Stimulated activated CD8-positive, alpha-beta memory T cell treated with anti-CD3 and anti-CD28 coated beads, Interleukin-7, amount 100 ng/mL, for 48 hours (primary cell): Measurements from ENCODE around the gene RNF214.

Source experiments
- DNase-seq, 2 donors: peaks; one replicate each; pipeline ENCODE4 v3.0.0-alpha.2; 2020; ENCODE audit warnings: low read depth in 1 of 2; ENCODE audit errors: extremely low read depth in 1 of 2

RNF214 gene

GRCh38 chr11:117279711-117280376 lies 47.4 kb downstream of the RNF214 start:
- no peak for DNase-seq

GRCh38 chr11:117281159-117281558 lies 48.7 kb downstream of the RNF214 start:
- DNase-seq: no peak

DNA sequence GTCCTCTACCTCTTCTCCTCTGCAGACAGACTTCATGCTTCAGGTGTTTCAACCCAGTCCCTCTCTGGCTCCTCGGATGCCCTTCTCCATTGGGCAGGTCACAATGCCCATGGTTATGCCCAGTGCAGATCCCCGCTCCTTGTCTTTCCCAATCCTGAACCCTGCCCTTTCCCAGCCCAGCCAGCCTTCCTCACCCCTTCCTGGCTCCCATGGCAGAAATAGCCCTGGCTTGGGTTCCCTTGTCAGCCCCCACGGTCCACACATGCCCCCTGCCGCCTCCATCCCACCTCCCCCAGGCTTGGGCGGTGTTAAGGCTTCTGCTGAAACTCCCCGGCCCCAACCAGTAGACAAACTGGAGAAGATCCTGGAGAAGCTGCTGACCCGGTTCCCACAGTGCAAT lies 49.4 kb downstream of the RNF214 start:
- DNase-seq: no peak

- no peak for DNase-seq
These were observed 50.5 kb downstream of the RNF214 start for GRCh38 chr11:117282956-117283355.

GRCh38 chr11:117284053-117284452 lies 51.6 kb downstream of the RNF214 start:
- no peak for DNase-seq

GRCh38 chr11:117286588-117286987 lies 54.1 kb downstream of the RNF214 start:
- no peak for DNase-seq

DNA sequence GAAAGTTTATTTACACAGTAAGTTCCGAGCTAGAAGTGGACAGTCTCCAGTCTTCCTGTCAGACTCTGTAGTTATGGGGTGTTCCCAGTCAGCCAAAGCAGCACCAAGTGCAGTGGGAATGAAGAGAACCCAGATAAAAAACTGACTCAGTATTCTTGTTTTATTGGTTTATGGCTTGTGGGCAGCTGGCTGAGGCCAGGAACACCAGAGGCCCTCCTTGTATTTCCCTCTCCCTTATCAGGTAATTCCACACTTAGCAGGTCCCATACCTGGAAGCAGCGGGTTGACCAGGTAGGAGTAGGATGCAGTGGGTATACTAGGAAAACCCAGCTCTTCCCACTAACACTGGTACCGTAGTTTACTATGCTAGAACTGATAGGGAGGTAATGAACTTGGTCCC lies 55.2 kb downstream of the RNF214 start:
- no peak for DNase-seq

DNA sequence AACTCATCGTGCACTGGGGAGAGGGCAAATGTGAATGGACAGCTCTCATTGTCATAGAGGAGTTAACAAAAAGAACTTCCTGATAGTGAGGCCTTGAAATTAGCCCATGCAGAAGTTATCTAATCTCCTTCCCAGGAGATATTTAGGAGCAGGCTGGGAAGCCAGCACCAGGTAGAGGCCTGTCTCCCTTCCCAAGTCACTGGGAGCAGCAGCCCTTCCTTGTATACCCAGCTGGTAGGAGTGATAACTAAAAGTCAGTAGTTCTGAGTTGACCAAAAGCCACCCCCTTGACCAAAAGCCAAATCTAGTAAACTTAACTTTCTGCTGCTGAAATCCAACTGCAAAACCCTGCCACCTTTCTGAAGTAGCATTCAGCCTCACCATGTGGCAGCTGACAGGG lies 57.3 kb downstream of the RNF214 start:
- no peak for DNase-seq

GRCh38 chr11:117290809-117291396 lies 58.4 kb downstream of the RNF214 start, which contains the start of gene BACE1-AS:
TSS of gene BACE1-AS (plus strand) at chr11:117291346.
- DNase-seq: no peak

- DNase-seq: no peak
These were observed 60.1 kb downstream of the RNF214 start for GRCh38 chr11:117292616-117293015.

- no peak for DNase-seq
These were observed 63.1 kb downstream of the RNF214 start for GRCh38 chr11:117295438-117296137.

- DNase-seq: no peak
These were observed 64.4 kb downstream of the RNF214 start for GRCh38 chr11:117296881-117297280.

GRCh38 chr11:117298195-117298594 lies 65.7 kb downstream of the RNF214 start:
- no peak for DNase-seq

DNA sequence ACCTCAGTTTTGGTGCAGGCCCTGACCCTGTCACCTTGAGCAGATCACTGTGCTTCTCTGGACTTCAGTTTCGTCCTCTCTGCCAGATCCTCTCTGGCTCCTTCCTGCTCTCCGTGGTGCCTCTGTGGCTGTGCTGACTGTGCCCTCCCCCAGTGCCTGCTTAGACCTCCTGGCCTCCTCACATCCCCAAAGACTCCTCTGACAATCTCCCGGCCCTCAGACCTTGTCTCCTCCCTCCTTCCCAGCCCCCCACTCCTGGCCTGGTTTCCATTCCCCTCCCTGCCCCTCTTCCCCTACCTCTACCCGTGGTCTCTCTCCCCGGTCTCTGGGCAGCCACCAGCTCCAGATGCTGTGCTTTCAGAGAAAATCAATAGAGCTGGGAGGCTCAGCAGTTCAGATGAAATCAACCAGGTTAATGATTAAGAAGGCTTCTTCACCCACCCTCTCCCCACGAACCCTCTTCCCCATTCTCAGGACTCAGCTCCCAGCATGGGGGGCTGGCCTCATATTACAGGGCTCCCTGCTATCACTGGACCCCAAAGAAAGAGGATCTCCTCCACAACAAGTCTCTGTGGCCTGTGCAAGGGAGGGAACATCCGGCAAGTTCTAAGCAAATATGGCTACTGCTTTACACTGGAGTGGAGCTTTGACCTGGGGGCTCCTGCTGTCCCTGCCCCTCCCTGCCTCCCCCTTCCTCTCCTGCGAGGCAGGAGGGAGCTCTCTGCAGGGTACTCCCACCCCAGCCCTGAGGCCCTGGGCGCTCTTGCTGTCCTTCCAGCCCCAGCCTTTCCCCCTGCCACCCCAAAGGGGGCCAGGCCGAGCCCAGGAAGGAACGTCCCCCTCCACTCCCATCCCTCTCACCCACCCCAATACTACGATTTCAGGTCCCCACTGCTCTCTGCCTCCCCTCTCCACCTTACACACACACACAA lies 67.1 kb downstream of the RNF214 start:
- no peak for DNase-seq

DNA sequence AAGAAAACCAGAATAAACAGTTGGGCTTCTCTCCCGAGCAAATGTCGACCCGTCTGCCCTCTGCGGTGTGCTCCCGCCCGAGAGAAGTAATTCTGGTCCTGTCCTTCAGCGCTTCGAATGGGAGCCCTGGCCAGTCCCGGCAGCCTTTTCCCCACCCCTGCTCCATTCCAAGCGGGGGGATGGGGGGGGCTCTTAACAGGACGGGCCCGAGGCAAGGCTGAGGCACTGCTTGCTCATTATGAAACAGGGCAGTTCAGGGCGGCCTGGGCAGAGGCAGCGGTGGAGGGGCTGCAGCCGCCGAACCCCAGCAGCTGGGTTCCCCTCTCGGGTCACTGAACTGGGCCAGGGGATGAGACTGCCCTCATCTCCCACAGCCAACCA lies 67.8 kb downstream of the RNF214 start:
- DNase-seq: no peak

DNA sequence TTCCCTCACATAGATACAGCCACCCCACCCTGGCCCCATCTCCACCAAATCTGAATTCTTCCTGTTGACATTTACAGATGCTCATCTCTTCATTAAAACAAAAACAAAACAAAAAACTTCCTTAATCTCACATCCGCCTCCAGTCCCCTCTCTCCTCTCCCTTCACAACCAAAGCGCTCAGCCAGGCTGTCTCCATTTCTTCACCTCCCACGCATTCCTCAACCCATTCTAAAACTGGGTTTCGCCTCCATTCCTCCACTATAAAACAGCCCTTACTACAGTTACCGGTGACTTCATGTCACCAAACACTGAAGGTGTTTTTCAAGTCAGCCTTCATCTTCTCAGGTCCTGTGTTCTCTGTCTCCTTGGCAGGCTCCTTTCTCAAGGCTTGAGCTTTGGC lies 68.3 kb downstream of the RNF214 start:
- DNase-seq: no peak

- DNase-seq: no peak
These were observed 69.8 kb downstream of the RNF214 start for GRCh38 chr11:117302228-117302627.

- no peak for DNase-seq
These were observed 70.6 kb downstream of the RNF214 start for GRCh38 chr11:117303101-117303500.

DNA sequence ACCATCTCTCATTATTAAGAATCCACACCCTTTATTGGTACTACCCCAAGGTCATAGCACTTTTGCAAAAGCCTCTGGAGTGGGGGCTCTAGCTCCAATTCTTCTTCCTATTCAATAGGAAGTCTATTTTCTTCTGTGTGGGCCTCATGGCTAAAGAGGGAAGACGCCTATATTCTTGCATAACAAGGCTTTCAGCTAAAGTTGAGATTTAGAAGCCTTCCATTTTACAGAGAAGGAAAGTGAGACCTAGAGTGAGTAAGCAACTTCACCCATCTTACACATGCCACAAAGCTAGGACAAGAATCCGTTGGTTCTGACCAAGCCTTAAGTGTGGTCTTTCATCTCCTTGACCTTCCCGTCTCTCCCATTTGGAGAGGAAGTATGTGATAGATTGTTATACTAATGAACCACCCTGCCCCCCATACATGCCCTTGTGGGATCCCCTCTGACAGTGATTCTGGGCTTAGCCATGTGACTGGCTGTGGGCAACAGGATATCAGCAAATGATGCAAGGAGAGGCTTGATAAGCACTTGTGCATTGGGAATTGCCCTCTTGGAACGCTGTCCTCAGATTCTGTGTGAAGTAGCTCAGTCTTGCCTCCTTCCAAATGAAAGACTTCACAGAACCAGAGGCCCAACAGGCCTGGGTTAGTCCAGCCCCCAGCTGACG lies 71.3 kb downstream of the RNF214 start:
- no peak for DNase-seq

DNA sequence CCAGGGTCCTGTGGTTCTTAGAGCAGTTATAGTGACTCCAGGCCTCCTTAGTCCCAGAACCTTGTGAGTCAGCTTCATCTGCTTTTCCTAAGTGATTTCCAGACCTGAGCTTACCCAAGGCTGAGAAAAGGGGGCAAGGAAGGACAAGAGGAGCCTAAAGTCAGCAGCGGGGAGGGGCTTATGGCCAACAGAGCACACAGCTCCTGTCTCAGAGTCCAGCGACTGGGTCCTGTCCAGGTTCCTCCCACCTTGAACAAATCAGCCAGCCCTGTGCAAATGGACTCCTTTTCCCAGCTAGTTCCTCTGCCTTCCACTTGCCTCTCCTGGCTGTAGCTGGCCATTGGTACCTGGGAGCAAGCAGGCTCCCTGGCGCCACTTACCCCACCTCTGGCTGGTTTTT lies 72.7 kb downstream of the RNF214 start:
- no peak for DNase-seq

- DNase-seq: no peak
These were observed 76.8 kb downstream of the RNF214 start for GRCh38 chr11:117309310-117309709.
